Duodenal mucosa (tissue), 2 donors: ENCODE results near the gene SMIM24.

Experiments used
- H3K27ac ChIP-seq: one replicate; pipeline ENCODE4 v1.7.0; 2013; ENCODE audit warnings: low read depth, low read length
- H3K27me3 ChIP-seq, 2 donors: one replicate each; pipeline ENCODE4 v1.7.0; 2013; ENCODE audit warnings: low read length in 2 of 2, control low read depth in 1 of 2; ENCODE audit not compliant: insufficient read depth in 2 of 2, control insufficient read depth in 1 of 2
- H3K36me3 ChIP-seq, 2 donors: one replicate each; pipeline ENCODE4 v1.7.0; 2013; ENCODE audit warnings: low read length in 2 of 2, control low read depth in 1 of 2; ENCODE audit not compliant: insufficient read depth in 2 of 2, control insufficient read depth in 1 of 2
- H3K4me1 ChIP-seq, 2 donors: one replicate each; pipeline ENCODE4 v1.7.0; 2013; ENCODE audit warnings: low read length in 2 of 2, control low read depth in 1 of 2; ENCODE audit not compliant: insufficient read depth in 2 of 2, control insufficient read depth in 1 of 2
- H3K4me3 ChIP-seq, 2 donors: one replicate each; pipeline ENCODE4 v1.7.0; 2013; ENCODE audit warnings: low read length in 2 of 2, low read depth in 1 of 2
- H3K9ac ChIP-seq, 2 donors: one replicate each; pipeline ENCODE4 v1.7.0; 2013; ENCODE audit warnings: low read length in 2 of 2, low read depth in 1 of 2
- H3K9me3 ChIP-seq, 2 donors: one replicate each; pipeline ENCODE4 v1.7.0; 2013; ENCODE audit warnings: low read length in 2 of 2, control low read depth in 1 of 2; ENCODE audit not compliant: control insufficient read depth in 1 of 2

The SMIM24 gene

GRCh38 chr19:3463714-3464586 lies 16.4 kb downstream of the SMIM24 start:
- no peak overlapping the region for H3K27ac ChIP-seq
- no peaks in the 10 kb centered on the region for H3K4me1 ChIP-seq

DNA sequence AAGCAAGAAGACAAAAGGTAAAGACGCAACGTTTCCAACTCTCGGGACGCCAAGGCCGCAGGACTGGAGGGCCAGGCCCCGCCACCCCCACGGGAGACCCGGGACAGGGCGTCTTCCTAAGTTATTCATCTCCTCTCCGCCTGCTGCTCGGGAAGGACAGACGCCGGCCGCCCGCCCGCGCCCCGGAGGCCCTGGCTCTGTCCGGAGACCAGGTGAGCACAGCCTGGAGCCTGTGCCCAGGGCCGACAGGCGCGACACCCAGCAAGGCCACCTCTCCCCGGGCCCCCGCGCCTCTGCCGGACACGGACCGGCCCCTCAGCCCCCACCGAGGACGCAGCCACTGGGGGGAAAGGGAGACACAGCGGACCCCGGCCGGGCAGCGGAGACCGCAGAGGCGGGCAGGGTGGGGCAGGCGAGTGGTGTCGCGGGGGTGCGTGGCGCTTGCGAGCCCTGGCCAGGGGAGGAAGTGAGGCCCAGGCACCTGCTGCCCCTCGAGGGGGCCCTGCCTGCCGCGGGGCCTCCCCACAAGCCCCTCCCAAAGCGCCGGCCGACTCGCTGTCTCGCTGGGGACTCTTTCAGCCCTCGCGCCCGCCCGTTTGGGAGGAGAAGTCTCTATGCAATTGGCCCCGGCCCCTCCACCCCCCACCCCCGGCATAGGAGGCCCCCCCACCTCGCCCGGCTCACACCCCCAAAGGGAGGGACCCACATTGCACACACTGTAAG lies 17.2 kb downstream of the SMIM24 start:
- no peak overlapping the region for H3K9ac ChIP-seq
- H3K9me3 ChIP-seq: peaks cover 0 to 3% of the 10 kb centered on the region in 2 donors
- H3K4me3 ChIP-seq: no peak overlapping the region
- H3K36me3 ChIP-seq: no peaks in the 10 kb centered on the region
- no peak overlapping the region for H3K27ac ChIP-seq
- no peaks in the 10 kb centered on the region for H3K4me1 ChIP-seq
- H3K27me3 ChIP-seq: no peaks in the 10 kb centered on the region

More at GRCh38 chr19:3463714-3464586, 16.4 kb downstream of the SMIM24 start:
- Histone ChIP-seq H3K36me3 (no peaks in the 10 kb centered on the region), H3K4me3 (no peak overlapping the region), H3K9ac (no peak overlapping the region), H3K9me3 (peaks cover 0 to 3% of the 10 kb centered on the region in 2 donors), H3K27me3 (no peaks in the 10 kb centered on the region)

DNA sequence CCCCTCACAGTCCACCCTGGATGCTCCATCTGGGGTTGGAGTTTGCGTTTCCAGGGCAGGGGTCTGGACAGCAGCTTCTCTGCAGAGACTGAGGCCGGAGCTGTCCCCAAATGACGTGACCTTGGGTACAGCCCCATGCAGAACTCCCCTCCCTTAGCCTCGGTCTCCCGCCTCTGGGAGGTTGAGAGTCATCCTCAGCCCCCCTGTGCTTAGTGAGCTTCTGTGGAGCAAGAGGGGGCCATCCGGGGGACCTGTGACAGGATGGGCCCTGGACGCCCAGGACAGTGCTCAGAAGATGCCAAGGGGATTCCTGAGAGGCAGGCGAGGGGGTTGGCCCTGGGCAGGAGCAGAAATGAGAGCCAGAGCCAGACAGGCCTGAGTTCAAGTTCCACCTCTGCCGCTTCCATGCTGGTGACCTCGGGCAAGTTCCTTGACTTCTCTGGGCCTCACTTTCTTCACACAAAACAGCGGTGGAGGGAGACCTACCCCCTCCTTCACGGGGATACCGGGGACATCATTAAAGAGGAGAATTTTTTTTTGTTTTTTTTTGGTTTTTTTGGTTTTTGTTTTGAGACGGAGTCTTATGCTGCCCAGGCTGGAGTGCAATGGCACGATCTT lies 20.3 kb downstream of the SMIM24 start:
- Histone ChIP-seq H3K4me1 (peaks cover 3 to 5% of the 10 kb centered on the region in 2 donors), H3K27me3 (no peaks in the 10 kb centered on the region), H3K9me3 (no peaks in the 10 kb centered on the region), H3K9ac (no peak overlapping the region), H3K36me3 (peaks cover 0 to 9% of the 10 kb centered on the region in 2 donors), H3K27ac (peak overlapping the region; percentile 20), H3K4me3 (no peak overlapping the region)

- H3K4me3 ChIP-seq: no peak overlapping the region
- no peaks in the 10 kb centered on the region for H3K9me3 ChIP-seq
- peak overlapping the region; percentile 73 for H3K27ac ChIP-seq
- no peak overlapping the region for H3K9ac ChIP-seq
- H3K27me3 ChIP-seq: no peaks in the 10 kb centered on the region
- H3K36me3 ChIP-seq: peaks cover 3 to 17% of the 10 kb centered on the region in 2 donors
- peaks cover 3 to 5% of the 10 kb centered on the region in 2 donors for H3K4me1 ChIP-seq
Observed at GRCh38 chr19:3459089-3459881, 21.0 kb downstream of the SMIM24 start.

DNA sequence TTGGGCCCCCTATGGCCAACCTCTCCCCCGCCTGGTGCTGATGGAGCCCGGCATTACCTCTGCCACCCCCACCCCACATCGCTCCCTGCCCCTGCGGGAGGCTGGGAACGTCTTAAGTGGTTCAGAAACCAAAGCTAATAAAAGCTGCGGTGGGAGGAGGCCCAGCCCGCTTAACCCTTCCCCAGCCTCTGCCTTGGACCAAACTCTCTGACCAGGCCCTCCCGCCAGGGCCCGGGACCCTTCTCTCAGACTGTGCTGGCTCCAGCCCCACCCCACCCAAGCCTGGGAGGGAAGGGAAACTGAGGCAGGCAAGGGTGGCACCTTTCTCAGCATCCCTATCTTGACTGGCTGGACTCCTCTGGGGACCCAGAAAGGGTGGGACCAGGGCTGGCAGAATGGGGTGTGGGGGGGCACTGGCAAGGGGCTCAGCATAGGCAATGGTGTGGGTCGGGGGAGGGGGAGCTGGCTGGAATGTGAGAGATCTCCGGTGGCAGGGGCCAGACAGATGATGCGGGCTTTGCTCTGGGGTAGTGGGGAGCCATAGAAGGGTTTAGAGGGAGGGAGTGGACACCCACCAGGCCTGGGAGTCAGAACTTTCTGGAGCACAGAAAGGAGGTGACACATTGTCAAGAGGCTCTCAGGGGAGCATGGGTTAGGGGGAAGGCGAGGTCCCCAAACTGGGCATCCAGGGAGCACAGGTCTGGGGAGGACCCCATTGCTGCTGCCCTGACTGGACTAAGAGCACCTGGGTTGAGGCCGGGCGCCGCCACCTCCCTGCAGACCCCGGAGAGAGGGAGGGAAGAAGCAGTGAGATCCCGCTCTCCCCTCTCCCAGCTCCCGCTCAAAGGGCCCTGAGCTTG lies 21.9 kb downstream of the SMIM24 start:
- Histone ChIP-seq H3K4me3 (no peak overlapping the region), H3K9ac (no peak overlapping the region), H3K27ac (peak overlapping the region; percentile 73), H3K36me3 (peaks cover 3 to 21% of the 10 kb centered on the region in 2 donors), H3K9me3 (no peaks in the 10 kb centered on the region), H3K4me1 (peaks cover 3 to 5% of the 10 kb centered on the region in 2 donors), H3K27me3 (no peaks in the 10 kb centered on the region)

- Histone ChIP-seq H3K4me1 (peaks cover 3 to 5% of the 10 kb centered on the region in 2 donors), H3K9ac (no peak overlapping the region), H3K9me3 (no peaks in the 10 kb centered on the region), H3K27ac (peak overlapping the region; percentile 20), H3K27me3 (no peaks in the 10 kb centered on the region), H3K36me3 (peaks cover 6 to 27% of the 10 kb centered on the region in 2 donors), H3K4me3 (no peak overlapping the region)
Observed at GRCh38 chr19:3457528-3458228, 22.6 kb downstream of the SMIM24 start.

DNA sequence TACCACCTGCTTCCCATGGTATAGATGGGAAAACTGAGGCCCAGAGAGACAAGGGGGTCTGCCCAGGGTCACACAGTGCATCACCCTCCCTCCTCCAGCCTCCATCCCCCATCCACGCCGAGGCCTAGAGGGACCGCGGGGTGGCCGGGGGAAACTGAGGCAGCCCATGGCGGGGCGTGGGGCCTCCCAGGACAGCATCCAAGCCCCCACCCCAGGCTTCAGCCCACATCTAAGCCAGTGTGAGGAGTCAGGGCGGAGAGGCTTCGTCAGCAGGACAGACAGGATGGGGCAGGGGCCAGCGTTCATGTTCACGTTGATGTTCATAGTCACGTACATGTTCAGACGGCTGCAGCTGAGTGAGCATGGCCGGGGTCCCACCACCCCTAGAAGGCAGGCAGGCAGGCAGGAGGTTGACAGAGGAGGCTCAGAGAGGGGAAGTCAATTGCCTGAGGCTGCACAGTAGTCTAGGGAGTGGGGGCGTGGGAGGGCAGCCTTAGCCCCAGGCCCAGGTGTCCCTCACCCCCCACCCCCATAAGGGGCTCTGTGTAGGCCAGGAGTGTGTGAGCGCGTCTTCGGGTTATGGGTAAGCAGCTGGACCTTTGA lies 23.3 kb downstream of the SMIM24 start:
- Histone ChIP-seq H3K27ac (no peak overlapping the region), H3K9ac (no peak overlapping the region), H3K4me3 (no peak overlapping the region), H3K4me1 (peaks cover 3 to 5% of the 10 kb centered on the region in 2 donors), H3K36me3 (peaks cover 9 to 34% of the 10 kb centered on the region in 2 donors), H3K9me3 (no peaks in the 10 kb centered on the region), H3K27me3 (no peaks in the 10 kb centered on the region)

DNA sequence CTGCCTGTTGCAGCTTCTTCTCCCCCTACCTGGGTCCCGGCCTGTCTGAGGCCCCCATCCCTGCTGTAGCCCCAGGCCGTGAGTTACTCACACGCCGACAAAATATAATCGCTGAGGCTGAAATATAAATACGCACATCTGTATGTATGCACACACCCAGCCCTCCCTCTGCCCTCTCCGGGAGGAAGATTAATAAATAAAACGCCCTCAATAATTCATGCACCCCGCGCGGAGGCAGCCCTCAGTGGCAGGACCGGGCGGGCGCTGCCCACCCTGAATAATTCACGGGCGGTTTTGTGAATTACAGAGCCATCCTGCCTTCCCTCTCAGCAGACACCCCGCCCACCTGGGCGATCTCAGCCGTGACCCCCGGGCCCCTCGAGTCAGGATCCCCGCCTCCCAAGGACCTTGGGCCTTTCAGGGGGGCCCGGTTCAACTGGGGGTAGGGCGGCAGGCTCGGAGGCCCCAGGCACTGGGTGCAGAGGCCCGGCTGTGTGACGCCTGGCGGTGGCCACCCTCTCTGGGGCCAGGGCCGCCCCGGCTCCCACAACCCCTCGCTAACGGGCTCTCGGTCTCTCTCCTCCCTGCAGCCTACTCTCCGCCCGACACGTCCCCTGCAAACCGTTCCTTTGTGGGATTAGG lies 24.2 kb downstream of the SMIM24 start:
- Histone ChIP-seq H3K9me3 (no peaks in the 10 kb centered on the region), H3K36me3 (peaks cover 9 to 35% of the 10 kb centered on the region in 2 donors), H3K27ac (no peak overlapping the region), H3K4me1 (peaks cover 3 to 5% of the 10 kb centered on the region in 2 donors), H3K27me3 (no peaks in the 10 kb centered on the region), H3K4me3 (no peak overlapping the region), H3K9ac (no peak overlapping the region)
